HG03354 (cell line): ENCODE results near the gene CD86.

ENCODE experiments used
- ATAC-seq: cut with Tn5 transposase; IDR thresholded peaks from one replicate; pipeline ENCODE4 v1.9.1; 2021; ENCODE audit warnings: mild to moderate bottlenecking; ENCODE audit not compliant: unreplicated experiment, poor library complexity, severe bottlenecking

The CD86 gene

DNA sequence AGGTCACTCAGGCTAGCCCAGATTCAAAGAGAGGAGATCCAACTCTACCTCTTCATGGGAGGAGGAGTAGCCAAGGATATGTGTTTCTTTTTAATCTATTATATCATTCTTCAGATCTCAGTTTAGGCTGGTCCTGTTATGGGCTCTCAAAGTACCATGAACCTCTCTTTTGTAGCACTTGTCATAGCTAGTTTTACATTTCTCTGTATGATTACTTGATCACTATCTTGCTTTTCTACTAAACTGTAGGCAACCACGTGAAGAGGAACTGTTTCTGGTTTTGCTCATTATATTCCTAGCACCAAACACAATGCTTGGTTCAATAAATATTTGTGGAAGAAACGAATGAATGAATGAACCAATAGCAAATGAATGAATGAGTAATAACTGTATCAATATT, 29.6 kb downstream of the CD86 start:
- ATAC-seq: no peak

DNA sequence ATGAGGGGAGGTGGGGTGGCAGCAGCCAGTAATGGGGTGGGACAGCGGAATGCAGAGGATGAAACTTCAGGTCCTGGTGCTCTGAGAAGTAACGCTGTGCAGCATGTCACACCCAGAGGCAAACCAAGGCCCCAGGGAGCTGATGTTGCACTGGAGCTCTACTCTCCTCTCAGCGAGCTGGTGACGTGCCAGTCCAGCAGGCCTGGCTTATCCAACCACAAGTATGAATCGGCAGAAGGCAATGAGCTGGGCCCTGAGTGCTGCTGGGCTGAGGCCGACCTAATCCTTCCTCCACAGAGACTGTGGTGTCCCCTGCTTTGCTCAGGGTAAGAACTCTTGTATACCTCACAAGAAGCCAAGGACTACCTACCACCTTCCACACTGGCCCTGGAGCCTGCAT, 30.5 kb downstream of the CD86 start:
- ATAC-seq: no peak

DNA sequence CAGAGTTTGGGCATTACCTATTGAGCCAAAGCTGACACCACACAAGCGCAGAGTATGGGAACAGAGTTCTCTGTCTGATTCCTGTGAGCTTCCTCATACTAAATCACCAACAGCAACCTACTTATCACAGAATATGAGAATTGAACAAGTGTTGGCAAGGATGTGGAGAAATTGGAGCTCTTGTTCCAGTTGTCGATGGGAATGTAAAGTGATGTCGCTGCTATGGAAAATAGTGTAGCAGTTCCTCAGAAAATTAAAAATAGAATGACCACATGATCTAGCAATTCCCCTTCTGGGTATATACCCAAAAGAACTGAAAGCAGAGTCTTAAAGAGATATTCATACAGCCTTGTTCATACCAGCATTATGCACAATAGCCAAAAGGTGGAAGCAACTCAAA, 33.4 kb downstream of the CD86 start:
- no peak for ATAC-seq

- peak; percentile 49 for ATAC-seq
These were observed 36.6 kb downstream of the CD86 start for GRCh38 chr3:122091602-122092295.

GRCh38 chr3:122092460-122093165, 37.5 kb downstream of the CD86 start:
- ATAC-seq: peak; percentile 51

GRCh38 chr3:122094125-122094524, 39.0 kb downstream of the CD86 start:
- ATAC-seq: peak; percentile 32

GRCh38 chr3:122094693-122095092, 39.5 kb downstream of the CD86 start:
- ATAC-seq: no peak

- no peak for ATAC-seq
These were observed 42.0 kb downstream of the CD86 start for GRCh38 chr3:122097141-122097540.

GRCh38 chr3:122098611-122099010, 43.4 kb downstream of the CD86 start:
- ATAC-seq: no peak

DNA sequence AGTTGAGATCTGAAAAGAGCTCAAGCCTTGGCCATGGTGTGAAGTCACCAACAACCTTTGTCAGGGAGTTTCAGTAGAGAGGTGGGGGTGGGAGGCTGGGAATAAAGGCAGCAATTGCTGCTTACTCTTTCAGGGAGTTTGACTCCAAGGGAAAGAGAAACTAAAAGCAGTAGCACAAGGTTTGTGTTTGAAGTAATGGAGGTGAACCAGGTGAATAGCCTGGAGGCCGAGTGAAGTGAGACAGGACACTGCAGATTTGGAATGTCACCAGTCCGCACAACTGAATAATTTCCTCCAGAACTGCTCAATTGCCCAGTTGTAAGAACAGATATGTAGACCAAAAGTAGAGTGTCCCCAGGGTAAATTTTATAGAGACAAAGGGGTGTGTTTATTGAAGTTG, 44.1 kb downstream of the CD86 start:
- no peak for ATAC-seq

DNA sequence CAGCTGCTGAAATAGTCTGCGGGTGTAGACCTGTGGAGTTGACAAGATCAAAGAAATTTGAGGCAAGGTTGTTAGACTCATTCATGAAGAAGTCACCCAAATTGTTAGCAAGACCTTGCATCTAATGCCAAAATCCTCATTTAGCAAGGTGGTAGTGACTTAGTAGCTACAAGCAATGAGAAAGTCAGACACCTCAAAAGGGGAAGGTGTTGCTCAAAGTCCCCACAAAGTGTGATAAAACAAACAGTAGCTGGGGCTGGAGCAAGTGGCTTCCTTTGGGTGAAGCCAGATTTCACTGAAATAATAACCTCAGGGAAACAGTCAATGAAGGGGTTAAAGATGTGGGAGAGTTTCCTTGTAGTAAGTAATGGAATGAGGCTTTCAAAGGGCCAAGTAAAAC, 44.9 kb downstream of the CD86 start:
- ATAC-seq: no peak

DNA sequence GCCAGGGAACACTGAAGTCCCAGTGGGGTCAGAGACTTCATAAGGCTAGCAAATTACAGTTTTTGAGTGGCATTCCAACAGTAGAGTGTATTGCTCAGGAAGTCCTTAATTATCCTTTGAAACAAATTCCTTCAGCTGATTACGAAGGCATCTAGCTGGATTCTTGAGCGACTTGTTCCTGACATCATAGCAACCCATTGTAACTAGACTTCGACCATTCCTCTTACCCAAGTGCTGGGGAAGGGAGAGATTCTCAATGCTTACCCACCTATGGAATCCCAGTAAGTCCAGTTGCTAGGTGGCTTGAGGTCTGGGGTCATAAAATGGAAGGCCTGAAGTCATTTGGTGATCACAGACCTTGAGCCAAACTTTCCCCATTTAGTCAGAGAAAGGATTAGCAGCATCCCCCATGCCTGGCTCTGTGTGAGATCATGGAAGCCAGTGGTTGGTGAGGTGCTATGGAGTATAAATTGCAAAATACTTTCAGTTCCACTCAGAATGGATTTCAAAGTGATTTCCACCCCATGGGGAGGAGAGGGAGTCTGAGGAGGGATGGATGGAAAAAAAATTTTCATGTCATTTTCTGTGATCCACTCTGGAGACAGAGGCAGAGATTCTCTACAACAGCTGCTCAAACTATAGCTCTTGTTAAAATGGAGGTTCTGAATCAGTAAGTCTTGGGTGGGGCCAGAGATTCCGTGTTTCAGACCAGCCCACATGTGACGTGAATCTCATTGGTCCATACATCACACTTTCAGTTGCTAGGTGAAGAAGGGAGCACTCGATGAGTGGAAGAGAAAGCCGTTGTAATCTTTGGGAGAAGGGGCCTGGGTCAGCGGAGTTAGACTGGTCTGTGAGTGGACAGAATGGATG, 45.7 kb downstream of the CD86 start:
- peak; percentile 46 for ATAC-seq

GRCh38 chr3:122101646-122102045, 46.5 kb downstream of the CD86 start:
- peak; percentile 44 for ATAC-seq

DNA sequence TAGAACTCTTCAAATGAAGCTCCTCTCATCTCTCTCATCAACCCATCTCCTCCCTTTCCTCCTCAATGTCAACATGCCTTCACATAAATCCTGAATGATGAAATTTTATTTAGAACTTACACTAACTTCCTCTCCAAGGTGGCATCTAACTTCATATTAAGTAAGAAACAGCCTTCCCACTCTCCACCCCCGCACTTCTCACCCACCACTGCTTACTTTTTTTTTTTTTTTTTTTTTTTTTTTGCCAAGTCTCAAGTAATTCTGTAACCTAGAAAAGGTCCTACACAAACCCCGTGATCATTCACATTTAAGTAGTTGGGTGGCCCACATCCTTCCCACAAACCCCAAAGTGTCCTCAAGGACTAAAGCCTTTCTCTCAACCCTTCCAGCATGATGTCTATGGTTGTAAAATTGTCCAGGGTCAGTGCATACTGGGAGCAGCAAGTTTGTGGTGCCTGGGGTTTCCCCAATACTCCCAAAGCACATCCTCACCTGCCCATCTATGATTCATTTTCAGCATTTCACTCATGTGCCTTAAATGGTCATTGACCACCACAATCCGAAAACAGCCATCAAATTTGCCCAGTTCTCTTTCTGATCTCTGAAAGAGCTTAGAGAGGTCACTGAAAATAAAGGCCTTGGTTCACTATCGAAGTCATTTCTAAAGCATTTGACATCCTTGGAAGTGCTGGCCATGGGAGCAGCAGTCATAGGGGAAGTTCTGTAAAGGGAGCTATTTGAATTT, 47.2 kb downstream of the CD86 start:
- peak; percentile 40 for ATAC-seq

DNA sequence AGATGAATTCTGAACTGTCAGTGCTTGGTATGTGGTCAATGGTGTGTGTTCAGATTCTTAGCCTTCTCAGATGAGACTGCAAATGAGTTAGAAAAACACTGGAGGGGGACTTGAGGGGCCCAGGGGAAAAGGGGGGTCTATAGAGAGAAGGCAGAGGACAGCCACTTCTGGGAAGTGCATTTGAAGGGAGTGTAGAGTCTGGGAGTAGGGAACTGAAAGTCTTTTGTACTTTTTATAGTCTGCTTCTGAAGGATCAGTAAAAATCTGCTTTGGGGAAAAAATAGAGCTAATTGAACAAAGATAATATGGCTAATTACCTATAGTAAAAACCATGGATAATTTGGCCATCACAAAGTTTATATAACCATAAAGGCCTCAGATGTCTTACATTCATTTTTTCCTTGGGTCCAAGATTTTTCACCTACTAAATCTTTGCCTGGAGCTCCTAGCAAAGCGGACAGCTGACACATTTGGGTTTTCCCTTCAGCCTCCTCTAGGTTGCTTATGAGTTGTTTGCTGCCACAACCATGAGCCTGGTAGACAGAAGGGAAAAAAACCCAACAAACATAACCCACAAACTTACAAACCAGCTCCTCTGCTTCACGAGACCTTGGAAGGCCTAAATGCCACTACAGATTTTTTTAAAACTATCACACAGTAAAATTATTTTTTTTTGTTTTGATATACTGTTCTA, 48.8 kb downstream of the CD86 start:
- ATAC-seq: no peak

GRCh38 chr3:122104515-122105194, 49.5 kb downstream of the CD86 start:
- ATAC-seq: peak; percentile 39

- no peak for ATAC-seq
These were observed 50.5 kb downstream of the CD86 start for GRCh38 chr3:122105626-122106025.

- no peak for ATAC-seq
These were observed 52.0 kb downstream of the CD86 start for GRCh38 chr3:122107171-122107570.

DNA sequence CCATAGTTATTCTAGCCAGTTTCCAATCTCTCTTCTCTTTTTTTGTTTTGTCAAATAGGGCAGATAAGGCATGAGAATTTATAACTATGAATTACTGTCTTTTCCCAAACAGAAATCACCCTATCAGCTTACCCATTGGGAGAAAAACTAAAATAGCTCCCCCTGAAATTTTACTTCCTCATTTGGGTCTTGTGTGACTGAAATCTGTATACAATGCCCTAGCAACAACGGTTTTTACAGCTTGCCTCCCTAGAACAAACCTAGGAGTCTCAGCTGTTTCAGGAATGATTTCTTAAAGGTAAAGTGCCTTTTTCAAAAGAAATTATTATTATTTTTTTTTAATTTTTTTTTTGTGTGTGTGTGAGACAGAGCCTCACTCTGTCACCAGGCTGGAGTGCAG, 56.8 kb downstream of the CD86 start:
- ATAC-seq: no peak
